Measurements from ENCODE around the gene RNF40. TPM values are rescaled to one million over a fixed set of nuclear protein-coding genes. Genes with fewer than 3 reads are reported as not detected.

RNF40 gene
- total RNA-seq, 6 experiments from 2014 or later = 98.2 to 120 (median 104) TPM

- no peak for DNase-seq
- Mint-ChIP-seq H3K9me3 (no peaks in the 10 kb centered on the region), H3K4me1 (ENCODE audit: low read depth) (peaks cover 15% of the 10 kb centered on the region), H3K27ac (no peak overlapping the region), H3K27me3 (ENCODE audit: insufficient read depth) (peaks cover 2% of the 10 kb centered on the region), H3K36me3 (ENCODE audit: low read depth) (peaks cover 33% of the 10 kb centered on the region), H3K4me3 (no peak overlapping the region)
- no peak for TF ChIP-seq CTCF (IDR thresholded peaks at IDR 0.05)
Observed at GRCh38 chr16:30766206-30766932, 4.2 kb downstream of the RNF40 start.

- TF ChIP-seq CTCF (IDR thresholded peaks at IDR 0.05) = no peak
- no peak overlapping the region for H3K4me3 Mint-ChIP-seq
- no peak for DNase-seq
- H3K4me1 Mint-ChIP-seq (ENCODE audit: low read depth) = peaks cover 15% of the 10 kb centered on the region
- H3K9me3 Mint-ChIP-seq = no peaks in the 10 kb centered on the region
- peaks cover 3% of the 10 kb centered on the region for H3K27me3 Mint-ChIP-seq (ENCODE audit: insufficient read depth)
- peaks cover 34% of the 10 kb centered on the region for H3K36me3 Mint-ChIP-seq (ENCODE audit: low read depth)
- no peak overlapping the region for H3K27ac Mint-ChIP-seq
Observed at GRCh38 chr16:30766933-30767284, 4.8 kb downstream of the RNF40 start.

- H3K27ac Mint-ChIP-seq = no peak overlapping the region
- H3K4me1 Mint-ChIP-seq (ENCODE audit: low read depth) = peaks cover 11% of the 10 kb centered on the region
- no peak for TF ChIP-seq CTCF (IDR thresholded peaks at IDR 0.05)
- no peaks in the 10 kb centered on the region for H3K9me3 Mint-ChIP-seq
- DNase-seq = no peak
- H3K4me3 Mint-ChIP-seq = no peak overlapping the region
- H3K36me3 Mint-ChIP-seq (ENCODE audit: low read depth) = peaks cover 40% of the 10 kb centered on the region
- H3K27me3 Mint-ChIP-seq (ENCODE audit: insufficient read depth) = peaks cover 4% of the 10 kb centered on the region
Observed at GRCh38 chr16:30767767-30768465, 5.8 kb downstream of the RNF40 start.

- Mint-ChIP-seq H3K4me3 (no peak overlapping the region), H3K27ac (no peak overlapping the region), H3K9me3 (no peaks in the 10 kb centered on the region), H3K36me3 (ENCODE audit: low read depth) (peaks cover 41% of the 10 kb centered on the region), H3K27me3 (ENCODE audit: insufficient read depth) (peaks cover 4% of the 10 kb centered on the region), H3K4me1 (ENCODE audit: low read depth) (peaks cover 4% of the 10 kb centered on the region)
- TF ChIP-seq CTCF (IDR thresholded peaks at IDR 0.05) = no peak
- no peak for DNase-seq
Observed at GRCh38 chr16:30768583-30769181, 6.6 kb downstream of the RNF40 start.

GRCh38 chr16:30769379-30770089, 7.4 kb downstream of the RNF40 start:
- no peaks in the 10 kb centered on the region for H3K9me3 Mint-ChIP-seq

More at GRCh38 chr16:30769379-30770089, 7.4 kb downstream of the RNF40 start:
- peaks cover 4% of the 10 kb centered on the region for H3K27me3 Mint-ChIP-seq (ENCODE audit: insufficient read depth)
- no peak overlapping the region for H3K27ac Mint-ChIP-seq
- no peak for TF ChIP-seq CTCF (IDR thresholded peaks at IDR 0.05)
- peaks cover 41% of the 10 kb centered on the region for H3K36me3 Mint-ChIP-seq (ENCODE audit: low read depth)
- no peak overlapping the region for H3K4me3 Mint-ChIP-seq
- no peak for DNase-seq
- H3K4me1 Mint-ChIP-seq (ENCODE audit: low read depth) = peaks cover 4% of the 10 kb centered on the region
